BJ (cell line): ENCODE data around the gene NECAB2. TPM values are rescaled to one million over a fixed set of nuclear protein-coding genes. Genes with fewer than 3 reads are reported as not detected.

Experiments
- CTCF ChIA-PET: fragments of 350-600 bp; formaldehyde crosslinking; extraction: SDS; loops from one replicate; lab custom pipeline; 2021; ENCODE audit warnings: antibody characterized with exemption, inconsistent platforms; lab: Yijun Ruan, JAX
- POLR2A ChIA-PET: fragments of 300-600 bp; sonication (Branson Sonifier 250); formaldehyde crosslinking; extraction: SDS; loops from one replicate; lab custom pipeline; 2021; ENCODE audit warnings: antibody characterized with exemption; lab: Charles Lee
- DNase-seq: peaks from one replicate; pipeline ENCODE4 v3.0.0-alpha.2; 2011; ENCODE audit warnings: low read depth
- H3K27me3 ChIP-seq: 2 replicates; pipeline ENCODE4 v1.6.0; 2011; ENCODE audit warnings: low read length; ENCODE audit not compliant: control insufficient read depth, insufficient read depth
- H3K36me3 ChIP-seq: 2 replicates; pipeline ENCODE4 v1.5.1; 2011; ENCODE audit warnings: low read length; ENCODE audit not compliant: control insufficient read depth, insufficient read depth
- H3K4me3 ChIP-seq: 2 replicates; pipeline ENCODE4 v1.5.1; 2011; ENCODE audit warnings: low read depth, mild to moderate bottlenecking, control low read depth, low read length
- polyA plus RNA-seq: library from polyadenylated mRNA; depleted of rRNA; stranded (reverse); fragments of >200 nt; gene quantifications from 2 replicates; pipeline ENCODE4 v1.2.3, GENCODE V29; 2011
- TF ChIP-seq, protein P1 (sequence below): IDR thresholded peaks from 2 replicates; pipeline ENCODE4 v1.5.1; 2011; ENCODE audit warnings: low read depth, mild to moderate bottlenecking, control low read depth, inconsistent platforms, low read length, moderate library complexity; ENCODE audit not compliant: insufficient read depth

The NECAB2 gene
- polyA plus RNA-seq, 1 experiment = 0.15 TPM

GRCh38 chr16:84005391-84005790 lies 37.3 kb downstream of the NECAB2 start:
- no peak overlapping the region for H3K4me3 ChIP-seq
- H3K27me3 ChIP-seq = peaks cover 17% of the 10 kb centered on the region
- TF ChIP-seq, protein P1, sequence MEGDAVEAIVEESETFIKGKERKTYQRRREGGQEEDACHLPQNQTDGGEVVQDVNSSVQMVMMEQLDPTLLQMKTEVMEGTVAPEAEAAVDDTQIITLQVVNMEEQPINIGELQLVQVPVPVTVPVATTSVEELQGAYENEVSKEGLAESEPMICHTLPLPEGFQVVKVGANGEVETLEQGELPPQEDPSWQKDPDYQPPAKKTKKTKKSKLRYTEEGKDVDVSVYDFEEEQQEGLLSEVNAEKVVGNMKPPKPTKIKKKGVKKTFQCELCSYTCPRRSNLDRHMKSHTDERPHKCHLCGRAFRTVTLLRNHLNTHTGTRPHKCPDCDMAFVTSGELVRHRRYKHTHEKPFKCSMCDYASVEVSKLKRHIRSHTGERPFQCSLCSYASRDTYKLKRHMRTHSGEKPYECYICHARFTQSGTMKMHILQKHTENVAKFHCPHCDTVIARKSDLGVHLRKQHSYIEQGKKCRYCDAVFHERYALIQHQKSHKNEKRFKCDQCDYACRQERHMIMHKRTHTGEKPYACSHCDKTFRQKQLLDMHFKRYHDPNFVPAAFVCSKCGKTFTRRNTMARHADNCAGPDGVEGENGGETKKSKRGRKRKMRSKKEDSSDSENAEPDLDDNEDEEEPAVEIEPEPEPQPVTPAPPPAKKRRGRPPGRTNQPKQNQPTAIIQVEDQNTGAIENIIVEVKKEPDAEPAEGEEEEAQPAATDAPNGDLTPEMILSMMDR = no peak
- ChIA-PET CTCF (no interaction called here), POLR2A (no interaction called here)
- H3K36me3 ChIP-seq = no peaks in the 10 kb centered on the region
- no peak for DNase-seq

DNA sequence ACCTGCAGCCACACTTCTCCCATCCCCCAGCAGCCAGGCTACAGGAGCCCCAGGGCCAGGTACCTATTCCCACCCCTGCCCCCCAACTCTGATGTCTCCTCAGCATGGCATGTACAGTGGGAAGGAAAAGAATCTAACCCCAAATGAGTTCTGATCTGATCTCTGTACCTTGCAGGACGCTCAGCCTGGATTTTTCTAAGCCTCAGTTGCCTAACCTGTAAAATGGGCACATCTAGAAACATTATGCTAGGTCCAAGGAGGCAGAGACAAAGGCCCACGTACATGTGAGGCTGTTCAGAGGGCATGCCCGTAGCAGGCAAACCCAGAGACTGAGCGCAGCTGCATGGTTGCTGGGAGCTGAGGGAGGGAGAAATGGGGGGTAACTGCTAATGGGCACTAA lies 39.5 kb downstream of the NECAB2 start:
- ChIA-PET POLR2A (no interaction called here), CTCF (no interaction called here)
- Histone ChIP-seq H3K4me3 (no peak overlapping the region), H3K36me3 (no peaks in the 10 kb centered on the region), H3K27me3 (peaks cover 12% of the 10 kb centered on the region)
- TF ChIP-seq, protein P1 = no peak
- no peak for DNase-seq

- Histone ChIP-seq H3K27me3 (peaks cover 10% of the 10 kb centered on the region), H3K4me3 (no peak overlapping the region), H3K36me3 (no peaks in the 10 kb centered on the region)
- ChIA-PET POLR2A (no interaction called here), CTCF (no interaction called here)
- TF ChIP-seq, protein P1 = no peak
- DNase-seq = no peak
Measured at GRCh38 chr16:84007965-84008364, 39.9 kb downstream of the NECAB2 start.

DNA sequence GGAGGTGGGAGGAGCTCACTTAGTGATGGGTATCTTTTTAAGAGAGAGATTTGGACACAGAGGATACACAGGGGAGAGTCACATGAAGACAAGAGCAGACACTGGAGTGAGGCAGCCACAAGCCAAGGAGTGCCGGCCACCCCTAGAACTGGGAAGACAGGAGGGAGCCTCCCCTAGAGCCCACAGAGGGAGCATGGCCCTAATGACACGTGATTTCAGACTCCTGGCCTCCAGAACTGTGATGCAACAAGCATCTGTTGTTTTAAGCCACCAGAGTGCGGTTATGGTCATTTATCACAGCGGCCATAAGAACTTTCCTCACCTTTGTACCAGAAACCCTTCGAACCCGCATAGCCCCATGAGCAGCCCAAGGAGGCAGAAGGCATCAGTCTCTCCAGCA lies 41.2 kb downstream of the NECAB2 start:
- peaks cover 3% of the 10 kb centered on the region; the same call in 1 of the 2 replicates for H3K27me3 ChIP-seq

DNA sequence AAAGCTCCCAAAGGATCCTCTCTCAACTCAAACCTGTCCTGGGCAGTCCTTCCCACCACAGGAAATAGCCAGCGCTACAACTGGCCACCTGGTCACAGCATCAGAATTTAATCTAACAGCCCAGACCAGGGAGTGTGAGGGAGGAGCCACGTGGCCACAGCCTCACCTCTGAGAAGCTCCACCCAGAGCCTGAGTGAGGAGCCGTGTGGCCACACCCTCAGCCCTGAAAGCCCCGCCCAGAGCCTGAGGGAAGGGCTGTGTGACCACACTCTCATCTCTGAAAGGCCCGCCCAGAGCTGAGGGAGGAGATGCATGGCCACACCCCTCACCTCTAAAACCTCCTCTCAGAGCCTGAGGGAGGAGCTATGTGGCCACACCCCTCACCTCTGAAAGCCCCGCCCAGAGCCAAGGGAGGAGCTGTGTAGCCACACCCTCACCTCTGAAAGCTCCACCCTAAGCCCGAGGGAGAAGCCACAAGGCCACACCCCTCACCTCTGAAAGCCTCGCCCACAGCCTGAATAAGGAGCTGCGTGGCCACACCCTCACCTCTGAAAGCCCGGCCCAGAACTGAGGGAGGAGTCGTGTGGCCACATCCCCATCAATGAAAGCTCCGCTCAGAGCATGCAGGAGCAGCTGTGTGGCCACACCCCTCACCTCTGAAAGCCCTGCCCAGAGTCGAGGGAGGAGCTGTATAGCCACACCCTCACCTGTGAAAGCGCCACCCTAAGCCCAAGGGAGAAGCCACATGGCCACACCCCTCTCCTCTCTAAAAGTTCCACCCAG lies 45.9 kb downstream of the NECAB2 start:
- ChIA-PET POLR2A (no interaction called here), CTCF (interaction anchor here (0.7 to 1.9 kb wide), 2 partner anchors 49 to 56 kb away, joined by 4 read pairs; no protein-coding TSS in a partner anchor)
- Histone ChIP-seq H3K36me3 (no peaks in the 10 kb centered on the region), H3K27me3 (no peaks in the 10 kb centered on the region; the same call in none of the 2 replicates), H3K4me3 (no peak overlapping the region)
- DNase-seq = no peak
- TF ChIP-seq, protein P1 = no peak

More for the DNA sequence above, 41.2 kb downstream of the NECAB2 start:
- Histone ChIP-seq H3K4me3 (no peak overlapping the region), H3K36me3 (no peaks in the 10 kb centered on the region)
- ChIA-PET POLR2A (no interaction called here), CTCF (no interaction called here)
- no peak for DNase-seq
- TF ChIP-seq, protein P1 = no peak
